Osteoblast (primary cell): ENCODE data around the gene MCCC1. TPM values are rescaled to one million over a fixed set of nuclear protein-coding genes. Genes with fewer than 3 reads are reported as not detected.
A peak's percentile ranks its signal among the peaks of the same experiment; 100 is the strongest.

ENCODE experiments used
- DNase-seq: peaks from one replicate; pipeline ENCODE4 v3.0.0; 2011; ENCODE audit warnings: low spot score, mixed read lengths; ENCODE audit not compliant: insufficient read length; ENCODE audit errors: missing footprints
- H2AFZ ChIP-seq: 2 replicates; pipeline ENCODE4 v1.6.0; 2011; ENCODE audit warnings: mild to moderate bottlenecking, low read length
- H3K27ac ChIP-seq: 2 replicates; pipeline ENCODE4 v1.5.1; 2011; ENCODE audit warnings: mild to moderate bottlenecking, low read depth, low read length, moderate library complexity
- H3K27me3 ChIP-seq: 2 replicates; pipeline ENCODE4 v1.6.0; 2012; ENCODE audit warnings: mild to moderate bottlenecking, control low read depth, inconsistent platforms, low read length, moderate library complexity; ENCODE audit not compliant: insufficient read depth
- H3K36me3 ChIP-seq: 2 replicates; pipeline ENCODE4 v1.5.1; 2011; ENCODE audit warnings: mild to moderate bottlenecking, low read length, control low read depth, moderate library complexity; ENCODE audit not compliant: insufficient read depth
- H3K4me1 ChIP-seq: 2 replicates; pipeline ENCODE4 v1.5.1; 2011; ENCODE audit warnings: mild to moderate bottlenecking, low read length, control low read depth, moderate library complexity; ENCODE audit not compliant: insufficient read depth
- H3K4me2 ChIP-seq: 2 replicates; pipeline ENCODE4 v1.6.0; 2011; ENCODE audit warnings: mild to moderate bottlenecking, low read length; ENCODE audit not compliant: insufficient read depth
- H3K4me3 ChIP-seq: fragments of 200-600 bp; sonication (generic); 3 replicates; pipeline ENCODE4 v1.5.1; 2012; ENCODE audit warnings: mild to moderate bottlenecking, low read length, inconsistent platforms; ENCODE audit not compliant: insufficient read depth
- H3K79me2 ChIP-seq: 2 replicates; pipeline ENCODE4 v1.6.0; 2012; ENCODE audit warnings: mild to moderate bottlenecking, low read length, control low read depth, inconsistent platforms; ENCODE audit not compliant: insufficient read depth
- H3K9me3 ChIP-seq: 2 replicates; pipeline ENCODE4 v1.5.1; 2011; ENCODE audit warnings: low read depth, low read length, control low read depth
- H4K20me1 ChIP-seq: 2 replicates; pipeline ENCODE4 v1.6.0; 2012; ENCODE audit warnings: mild to moderate bottlenecking, low read length, control low read depth; ENCODE audit not compliant: insufficient read depth
- CTCF ChIP-seq: IDR thresholded peaks from 2 replicates; pipeline ENCODE4 v1.5.1; 2011; ENCODE audit warnings: mild to moderate bottlenecking, low read depth, low read length, moderate library complexity; ENCODE audit errors: extremely low read depth
- total RNA-seq: library from RNA; depleted of rRNA; stranded (reverse); fragments of >200 nt; gene quantifications from 2 replicates; pipeline ENCODE4 v1.2.3, GENCODE V29; 2012

MCCC1 gene
- total RNA-seq, 1 donor: 20.6 TPM

- Histone ChIP-seq H3K36me3 (no peaks in the 10 kb centered on the region), H3K79me2 (no peaks in the 10 kb centered on the region), H3K27me3 (peaks cover 3% of the 10 kb centered on the region), H3K9me3 (no peaks in the 10 kb centered on the region), H3K4me2 (no peak overlapping the region), H3K4me3 (no peak overlapping the region), H2AFZ (no peak overlapping the region), H4K20me1 (no peaks in the 10 kb centered on the region), H3K27ac (no peak overlapping the region), H3K4me1 (peaks cover 9% of the 10 kb centered on the region)
- DNase-seq: no peak
- no peak for TF ChIP-seq CTCF
Observed at GRCh38 chr3:183129243-183129642, 29.9 kb upstream of the MCCC1 start.

- Histone ChIP-seq H4K20me1 (no peaks in the 10 kb centered on the region), H3K36me3 (no peaks in the 10 kb centered on the region), H3K4me3 (no peak overlapping the region), H3K4me1 (peaks cover 9% of the 10 kb centered on the region), H3K4me2 (no peak overlapping the region), H3K27me3 (no peaks in the 10 kb centered on the region), H2AFZ (no peak overlapping the region), H3K27ac (no peak overlapping the region), H3K9me3 (no peaks in the 10 kb centered on the region), H3K79me2 (no peaks in the 10 kb centered on the region)
- DNase-seq: no peak
- TF ChIP-seq CTCF: no peak
Observed at GRCh38 chr3:183128709-183129108, 29.4 kb upstream of the MCCC1 start.

- Histone ChIP-seq H3K79me2 (no peaks in the 10 kb centered on the region), H3K9me3 (no peaks in the 10 kb centered on the region), H3K4me3 (no peak overlapping the region), H3K27me3 (no peaks in the 10 kb centered on the region), H3K27ac (no peak overlapping the region), H4K20me1 (no peaks in the 10 kb centered on the region), H3K4me1 (peaks cover 9% of the 10 kb centered on the region), H2AFZ (no peak overlapping the region), H3K4me2 (no peak overlapping the region), H3K36me3 (no peaks in the 10 kb centered on the region)
- TF ChIP-seq CTCF: no peak
- no peak for DNase-seq
Observed at GRCh38 chr3:183123891-183124290, 24.6 kb upstream of the MCCC1 start.

- no peaks in the 10 kb centered on the region for H4K20me1 ChIP-seq
- no peak overlapping the region for H3K27ac ChIP-seq
- no peak overlapping the region for H3K4me2 ChIP-seq
- H3K9me3 ChIP-seq: no peaks in the 10 kb centered on the region
- H3K27me3 ChIP-seq: peaks cover 3% of the 10 kb centered on the region
- H2AFZ ChIP-seq: no peak overlapping the region
- no peaks in the 10 kb centered on the region for H3K79me2 ChIP-seq
- H3K36me3 ChIP-seq: no peaks in the 10 kb centered on the region
- DNase-seq: peak; percentile 87
- H3K4me3 ChIP-seq: no peak overlapping the region
- H3K4me1 ChIP-seq: peaks cover 9% of the 10 kb centered on the region
- TF ChIP-seq CTCF: peak; percentile 83
Observed at GRCh38 chr3:183122257-183122932, 23.1 kb upstream of the MCCC1 start.
